Neural cell (in vitro differentiated cells): Measurements from ENCODE around the gene ASNSD1. TPM values are rescaled to one million over a fixed set of nuclear protein-coding genes. Genes with fewer than 3 reads are reported as not detected.

ENCODE experiments used
- H2AFZ ChIP-seq: fragments of 200-600, 300-800 bp; sonication (generic), shearing (Covaris generic); 2 replicates; pipeline ENCODE4 v1.6.0; 2014; ENCODE audit warnings: low read depth, mild to moderate bottlenecking, antibody characterized with exemption, low read length, moderate library complexity
- H3F3A ChIP-seq: fragments of 200-600 bp; shearing (Covaris generic); 2 replicates; pipeline ENCODE4 v1.6.1; 2016; ENCODE audit warnings: mild to moderate bottlenecking, moderate library complexity, mixed read lengths, antibody characterized with exemption, low read length; ENCODE audit not compliant: insufficient read depth, poor library complexity, severe bottlenecking
- H3K27ac ChIP-seq: fragments of 200-600, 300-800 bp; sonication (generic), shearing (Covaris generic); 2 replicates; pipeline ENCODE4 v1.5.1; 2014; ENCODE audit warnings: mild to moderate bottlenecking, low read length, moderate library complexity
- H3K27me3 ChIP-seq: fragments of 300-800, 200-600 bp; sonication (generic), shearing (Covaris generic); 2 replicates; pipeline ENCODE4 v1.6.0; 2014; ENCODE audit warnings: mild to moderate bottlenecking, low read depth, low read length, moderate library complexity; ENCODE audit not compliant: insufficient read depth
- H3K36me3 ChIP-seq: fragments of 300-800, 200-600 bp; sonication (generic), shearing (Covaris generic); 2 replicates; pipeline ENCODE4 v1.5.1; 2014; ENCODE audit warnings: mild to moderate bottlenecking, antibody characterized with exemption, low read length, moderate library complexity; ENCODE audit not compliant: insufficient read depth
- H3K4me2 ChIP-seq: fragments of 300-800, 200-600 bp; sonication (generic), shearing (Covaris generic); 2 replicates; pipeline ENCODE4 v1.6.0; 2014; ENCODE audit warnings: mild to moderate bottlenecking, low read length
- H3K4me3 ChIP-seq: fragments of 300-800, 200-600 bp; sonication (generic), shearing (Covaris generic); 2 replicates; pipeline ENCODE4 v1.5.1; 2014; ENCODE audit warnings: mild to moderate bottlenecking, low read length, moderate library complexity
- H3K79me2 ChIP-seq: fragments of 200-600 bp; shearing (Covaris generic); replicated peaks from 2 replicates; pipeline ENCODE4 v1.6.0; 2014; ENCODE audit warnings: mild to moderate bottlenecking, low read length, moderate library complexity; ENCODE audit not compliant: insufficient read depth
- H3K9ac ChIP-seq: fragments of 300-800, 200-600 bp; sonication (generic), shearing (Covaris generic); 2 replicates; pipeline ENCODE4 v1.6.1; 2016; ENCODE audit warnings: mild to moderate bottlenecking, low read length, mixed read lengths
- H3K9me2 ChIP-seq: fragments of 200-600 bp; shearing (Covaris generic); 2 replicates; pipeline ENCODE4 v1.6.1; 2016; ENCODE audit warnings: mild to moderate bottlenecking, low read length, mixed read lengths; ENCODE audit not compliant: insufficient read depth
- H3K9me3 ChIP-seq: fragments of 200-600, 300-800 bp; sonication (generic), shearing (Covaris generic); 2 replicates; pipeline ENCODE4 v1.6.1; 2016; ENCODE audit warnings: mild to moderate bottlenecking, mixed run types, low read length, moderate library complexity, mixed read lengths
- H4K20me1 ChIP-seq: fragments of 200-600 bp; shearing (Covaris generic); 2 replicates; pipeline ENCODE4 v1.6.1; 2016; ENCODE audit warnings: mild to moderate bottlenecking, mixed run types; ENCODE audit not compliant: insufficient read depth
- EP300 ChIP-seq: fragments of 450-650 bp; conservative IDR thresholded peaks from 2 replicates; pipeline ENCODE4 v1.6.1; 2014; ENCODE audit warnings: antibody characterized with exemption, mild to moderate bottlenecking, moderate library complexity; ENCODE audit not compliant: poor library complexity, severe bottlenecking
- EZH2 ChIP-seq: fragments of 200-600, 300-800 bp; shearing (Covaris generic), sonication (generic); IDR thresholded peaks from 2 replicates; pipeline ENCODE4 v1.6.1; 2014; ENCODE audit warnings: antibody characterized with exemption, low read length, borderline replicate concordance, mild to moderate bottlenecking; ENCODE audit not compliant: insufficient read depth, poor library complexity, severe bottlenecking
- MXI1 ChIP-seq: fragments of 450-650 bp; conservative IDR thresholded peaks from 2 replicates; pipeline ENCODE4 v1.6.1; 2014; ENCODE audit warnings: antibody characterized with exemption, mild to moderate bottlenecking; ENCODE audit not compliant: poor library complexity, severe bottlenecking
- POLR2AphosphoS5 ChIP-seq: IDR thresholded peaks from 2 replicates; pipeline ENCODE4 v1.6.1; 2012
- RAD21 ChIP-seq: fragments of 450-650 bp; conservative IDR thresholded peaks from 2 replicates; pipeline ENCODE4 v1.6.1; 2014; ENCODE audit warnings: antibody characterized with exemption, mild to moderate bottlenecking, moderate library complexity
- SMC3 ChIP-seq: fragments of 450-650 bp; conservative IDR thresholded peaks from 2 replicates; pipeline ENCODE4 v1.6.1; 2014; ENCODE audit warnings: antibody characterized with exemption, mild to moderate bottlenecking, moderate library complexity; ENCODE audit not compliant: poor library complexity
- TAF1 ChIP-seq: IDR thresholded peaks from 2 replicates; pipeline ENCODE4 v1.6.1; 2012; ENCODE audit warnings: low read depth
- polyA plus RNA-seq: library from polyadenylated mRNA; depleted of rRNA; stranded (reverse); fragments of >200 nt; gene quantifications from 2 replicates; pipeline ENCODE4 v1.2.3, GENCODE V29; 2014
- TF ChIP-seq, protein P1 (sequence below): IDR thresholded peaks from 2 replicates; pipeline ENCODE4 v1.6.1; 2012; ENCODE audit warnings: borderline replicate concordance
- TF ChIP-seq, protein P2 (sequence below): fragments of 450-650 bp; IDR thresholded peaks from 2 replicates; pipeline ENCODE4 v1.5.1; 2014; ENCODE audit warnings: antibody characterized with exemption, mild to moderate bottlenecking, moderate library complexity; ENCODE audit not compliant: poor library complexity, severe bottlenecking

ASNSD1 gene
- polyA plus RNA-seq, 1 donor from 2014 or later = 94.3 TPM

DNA sequence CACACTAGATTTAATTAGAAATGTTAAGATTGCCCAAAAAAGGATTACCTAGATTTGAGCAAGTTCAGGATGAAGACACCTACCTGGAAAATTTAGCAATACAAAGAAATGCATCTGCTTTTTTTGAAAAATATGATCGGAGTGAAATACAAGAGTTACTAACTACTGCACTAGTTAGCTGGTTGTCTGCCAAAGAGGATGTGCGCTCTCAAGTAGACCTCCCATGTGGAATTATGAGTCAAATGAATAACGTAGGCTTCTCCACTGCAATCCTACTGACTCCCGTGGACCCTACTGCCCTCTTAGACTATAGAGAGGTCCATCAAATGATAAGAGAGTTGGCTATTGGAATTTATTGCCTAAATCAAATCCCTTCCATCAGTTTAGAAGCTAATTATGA lies 15.2 kb downstream of the ASNSD1 start:
- H3K79me2 ChIP-seq = no peaks in the 10 kb centered on the region
- H3F3A ChIP-seq = no peaks in the 10 kb centered on the region
- no peak overlapping the region for H3K27ac ChIP-seq
- H2AFZ ChIP-seq = no peak overlapping the region
- TF ChIP-seq MXI1 (no peak), TAF1 (no peak), EZH2 (no peak), EP300 (no peak), POLR2AphosphoS5 (no peak), RAD21 (no peak), SMC3 (no peak)
- TF ChIP-seq, protein P1, sequence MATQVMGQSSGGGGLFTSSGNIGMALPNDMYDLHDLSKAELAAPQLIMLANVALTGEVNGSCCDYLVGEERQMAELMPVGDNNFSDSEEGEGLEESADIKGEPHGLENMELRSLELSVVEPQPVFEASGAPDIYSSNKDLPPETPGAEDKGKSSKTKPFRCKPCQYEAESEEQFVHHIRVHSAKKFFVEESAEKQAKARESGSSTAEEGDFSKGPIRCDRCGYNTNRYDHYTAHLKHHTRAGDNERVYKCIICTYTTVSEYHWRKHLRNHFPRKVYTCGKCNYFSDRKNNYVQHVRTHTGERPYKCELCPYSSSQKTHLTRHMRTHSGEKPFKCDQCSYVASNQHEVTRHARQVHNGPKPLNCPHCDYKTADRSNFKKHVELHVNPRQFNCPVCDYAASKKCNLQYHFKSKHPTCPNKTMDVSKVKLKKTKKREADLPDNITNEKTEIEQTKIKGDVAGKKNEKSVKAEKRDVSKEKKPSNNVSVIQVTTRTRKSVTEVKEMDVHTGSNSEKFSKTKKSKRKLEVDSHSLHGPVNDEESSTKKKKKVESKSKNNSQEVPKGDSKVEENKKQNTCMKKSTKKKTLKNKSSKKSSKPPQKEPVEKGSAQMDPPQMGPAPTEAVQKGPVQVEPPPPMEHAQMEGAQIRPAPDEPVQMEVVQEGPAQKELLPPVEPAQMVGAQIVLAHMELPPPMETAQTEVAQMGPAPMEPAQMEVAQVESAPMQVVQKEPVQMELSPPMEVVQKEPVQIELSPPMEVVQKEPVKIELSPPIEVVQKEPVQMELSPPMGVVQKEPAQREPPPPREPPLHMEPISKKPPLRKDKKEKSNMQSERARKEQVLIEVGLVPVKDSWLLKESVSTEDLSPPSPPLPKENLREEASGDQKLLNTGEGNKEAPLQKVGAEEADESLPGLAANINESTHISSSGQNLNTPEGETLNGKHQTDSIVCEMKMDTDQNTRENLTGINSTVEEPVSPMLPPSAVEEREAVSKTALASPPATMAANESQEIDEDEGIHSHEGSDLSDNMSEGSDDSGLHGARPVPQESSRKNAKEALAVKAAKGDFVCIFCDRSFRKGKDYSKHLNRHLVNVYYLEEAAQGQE = no peak
- TF ChIP-seq, protein P2, sequence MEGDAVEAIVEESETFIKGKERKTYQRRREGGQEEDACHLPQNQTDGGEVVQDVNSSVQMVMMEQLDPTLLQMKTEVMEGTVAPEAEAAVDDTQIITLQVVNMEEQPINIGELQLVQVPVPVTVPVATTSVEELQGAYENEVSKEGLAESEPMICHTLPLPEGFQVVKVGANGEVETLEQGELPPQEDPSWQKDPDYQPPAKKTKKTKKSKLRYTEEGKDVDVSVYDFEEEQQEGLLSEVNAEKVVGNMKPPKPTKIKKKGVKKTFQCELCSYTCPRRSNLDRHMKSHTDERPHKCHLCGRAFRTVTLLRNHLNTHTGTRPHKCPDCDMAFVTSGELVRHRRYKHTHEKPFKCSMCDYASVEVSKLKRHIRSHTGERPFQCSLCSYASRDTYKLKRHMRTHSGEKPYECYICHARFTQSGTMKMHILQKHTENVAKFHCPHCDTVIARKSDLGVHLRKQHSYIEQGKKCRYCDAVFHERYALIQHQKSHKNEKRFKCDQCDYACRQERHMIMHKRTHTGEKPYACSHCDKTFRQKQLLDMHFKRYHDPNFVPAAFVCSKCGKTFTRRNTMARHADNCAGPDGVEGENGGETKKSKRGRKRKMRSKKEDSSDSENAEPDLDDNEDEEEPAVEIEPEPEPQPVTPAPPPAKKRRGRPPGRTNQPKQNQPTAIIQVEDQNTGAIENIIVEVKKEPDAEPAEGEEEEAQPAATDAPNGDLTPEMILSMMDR = no peak
- H3K9ac ChIP-seq = no peak overlapping the region
- H3K4me3 ChIP-seq = no peak overlapping the region
- no peaks in the 10 kb centered on the region for H4K20me1 ChIP-seq
- H3K4me2 ChIP-seq = no peak overlapping the region
- no peaks in the 10 kb centered on the region for H3K9me3 ChIP-seq
- H3K36me3 ChIP-seq = no peaks in the 10 kb centered on the region
- no peaks in the 10 kb centered on the region for H3K9me2 ChIP-seq
- no peaks in the 10 kb centered on the region for H3K27me3 ChIP-seq

DNA sequence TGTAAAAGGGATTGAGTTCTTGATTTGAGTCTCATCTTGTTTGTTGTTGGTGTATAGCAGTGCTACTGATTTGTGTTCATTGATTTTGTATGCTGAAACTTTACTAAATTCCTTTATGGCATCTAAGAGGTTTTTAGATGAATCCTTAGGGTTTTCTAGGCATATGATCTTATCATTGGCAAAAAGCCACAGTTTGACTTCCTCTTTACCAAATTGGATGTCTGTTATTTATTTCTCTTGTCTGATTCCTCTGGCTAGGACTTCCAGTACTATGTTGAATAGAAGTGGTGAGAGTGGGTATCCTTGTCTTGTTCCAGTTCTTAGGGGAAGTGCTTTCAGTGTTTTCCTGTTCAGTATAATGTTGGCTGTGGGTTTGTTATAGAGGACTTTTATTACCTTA lies 18.0 kb downstream of the ASNSD1 start:
- no peaks in the 10 kb centered on the region for H3F3A ChIP-seq
- no peak for TF ChIP-seq EZH2
- TF ChIP-seq, protein P1 = no peak
- no peak for TF ChIP-seq EP300
- TF ChIP-seq TAF1 = no peak
- no peak for TF ChIP-seq POLR2AphosphoS5
- no peak for TF ChIP-seq MXI1
- TF ChIP-seq, protein P2 = no peak
- TF ChIP-seq RAD21 = no peak
- no peak for TF ChIP-seq SMC3
- H3K9ac ChIP-seq = no peak overlapping the region
- no peak overlapping the region for H3K4me2 ChIP-seq
- no peaks in the 10 kb centered on the region for H4K20me1 ChIP-seq
- no peaks in the 10 kb centered on the region for H3K9me2 ChIP-seq
- no peaks in the 10 kb centered on the region for H3K27me3 ChIP-seq
- no peak overlapping the region for H2AFZ ChIP-seq
- H3K27ac ChIP-seq = no peak overlapping the region
- no peaks in the 10 kb centered on the region for H3K36me3 ChIP-seq
- H3K4me3 ChIP-seq = no peak overlapping the region
- no peaks in the 10 kb centered on the region for H3K9me3 ChIP-seq
- no peaks in the 10 kb centered on the region for H3K79me2 ChIP-seq
